EL (cell line): Measurements from ENCODE around the gene STARD4.

Experiments used
- DNase-seq: peaks from one replicate; pipeline ENCODE4 v3.0.0-alpha.2; 2016

Gene STARD4

DNA sequence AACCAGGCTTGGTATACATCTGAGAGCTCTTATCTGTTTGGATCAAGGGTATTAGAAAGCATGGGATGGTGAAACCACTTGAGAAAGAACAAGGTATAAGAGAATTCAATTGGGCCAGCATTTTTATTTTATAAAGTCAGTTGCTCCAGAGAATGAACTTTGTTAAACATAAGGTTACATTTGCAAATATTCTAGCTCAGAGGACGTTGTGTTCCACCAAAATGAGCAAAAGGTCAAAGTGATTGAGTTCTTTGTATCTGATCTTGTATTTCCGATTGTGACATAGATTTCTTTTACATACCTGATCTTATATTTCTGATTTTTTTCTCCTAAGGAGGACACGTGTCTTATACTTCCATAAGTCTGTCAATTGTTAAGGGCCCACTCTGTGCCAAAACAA is 8.6 kb upstream of the STARD4 start:
- DNase-seq: no peak

DNA sequence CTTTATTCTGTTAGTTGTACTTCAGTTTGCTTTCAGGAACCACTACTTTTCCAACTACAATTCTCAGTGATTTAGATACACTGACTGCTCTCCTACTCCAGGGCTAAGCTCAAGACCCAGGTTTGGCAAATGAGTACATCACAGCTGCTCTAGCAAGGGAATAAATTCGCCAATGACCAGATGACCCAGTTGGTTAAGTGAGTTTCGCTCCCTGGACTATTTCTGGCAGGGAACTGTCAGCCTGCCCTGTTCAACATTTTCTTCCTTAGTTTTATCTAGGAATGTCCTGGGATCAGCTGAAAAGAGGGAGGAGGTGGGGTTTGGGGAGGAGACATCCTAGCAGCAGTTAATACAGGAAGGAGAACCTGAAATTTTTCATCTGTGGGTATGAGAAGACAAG is 6.4 kb upstream of the STARD4 start:
- no peak for DNase-seq

DNA sequence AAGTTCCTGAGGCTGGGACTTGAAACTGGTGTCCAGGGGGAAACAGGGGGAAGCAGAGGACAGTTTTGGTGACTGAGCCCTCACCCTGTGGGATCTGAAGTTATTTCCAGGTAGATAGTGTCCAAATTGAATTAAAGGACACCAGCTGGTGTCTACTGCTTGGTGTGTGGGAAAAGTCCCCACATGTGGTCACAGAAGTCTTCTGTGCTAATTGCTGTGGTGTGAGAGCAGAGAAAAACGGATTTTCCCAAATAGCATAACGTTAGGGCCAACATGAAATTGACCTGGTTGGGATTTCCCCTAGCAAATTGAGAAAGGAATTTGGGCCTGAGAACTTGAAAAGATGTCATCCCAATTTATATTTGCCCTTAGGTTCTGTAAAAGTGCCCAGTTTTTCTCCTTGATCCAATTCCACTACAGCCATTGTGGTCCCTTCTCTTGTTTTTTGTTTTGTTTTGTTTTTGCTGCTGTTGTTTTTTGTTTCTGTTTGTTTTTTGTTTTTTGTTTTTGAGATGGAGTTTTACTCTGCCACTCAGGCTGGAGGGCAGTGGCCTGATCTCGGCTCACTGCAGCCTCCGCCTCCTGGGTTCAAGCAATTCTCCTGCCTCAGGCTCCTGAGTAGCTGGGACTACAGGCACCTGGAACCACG is 5.6 kb upstream of the STARD4 start:
- no peak for DNase-seq

DNA sequence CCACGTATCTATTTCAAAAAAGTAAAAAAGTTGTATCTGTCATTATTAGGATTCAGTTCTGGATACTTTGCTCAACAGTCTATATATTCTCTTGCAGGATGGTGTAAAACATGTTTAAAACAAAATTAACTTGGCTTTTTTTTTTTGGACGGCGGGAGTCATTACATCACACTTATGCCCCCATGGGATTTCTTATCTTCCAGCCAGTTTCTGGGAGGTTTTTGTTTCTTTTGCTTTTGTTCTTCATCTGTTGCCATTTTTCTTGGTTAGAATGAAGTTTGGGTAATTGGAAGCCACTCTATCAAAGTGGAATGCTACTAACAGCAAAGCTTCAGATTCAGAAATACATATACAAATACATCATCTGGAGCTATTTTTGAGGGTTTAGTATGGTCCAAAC is 1.8 kb upstream of the STARD4 start:
- DNase-seq: no peak

DNA sequence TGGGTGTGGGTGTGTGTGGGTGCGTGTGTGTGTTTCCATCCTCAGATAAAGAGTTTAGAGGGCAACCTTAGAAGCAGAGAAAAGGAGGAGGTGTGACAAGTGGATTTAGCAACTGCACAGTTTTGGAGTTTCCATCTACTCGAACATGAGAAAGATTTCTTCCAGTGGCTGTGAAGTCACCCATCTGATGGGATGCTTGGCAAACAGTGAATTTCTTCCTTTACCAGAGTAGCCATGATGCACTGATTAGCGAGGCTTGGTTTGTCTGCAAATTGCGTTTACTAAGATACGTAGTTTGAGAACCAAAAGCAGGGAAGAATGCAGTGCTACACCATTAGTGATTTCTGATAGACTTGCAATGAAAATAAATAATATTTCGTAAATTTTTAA is 791 bp upstream of the STARD4 start:
- DNase-seq: no peak

DNA sequence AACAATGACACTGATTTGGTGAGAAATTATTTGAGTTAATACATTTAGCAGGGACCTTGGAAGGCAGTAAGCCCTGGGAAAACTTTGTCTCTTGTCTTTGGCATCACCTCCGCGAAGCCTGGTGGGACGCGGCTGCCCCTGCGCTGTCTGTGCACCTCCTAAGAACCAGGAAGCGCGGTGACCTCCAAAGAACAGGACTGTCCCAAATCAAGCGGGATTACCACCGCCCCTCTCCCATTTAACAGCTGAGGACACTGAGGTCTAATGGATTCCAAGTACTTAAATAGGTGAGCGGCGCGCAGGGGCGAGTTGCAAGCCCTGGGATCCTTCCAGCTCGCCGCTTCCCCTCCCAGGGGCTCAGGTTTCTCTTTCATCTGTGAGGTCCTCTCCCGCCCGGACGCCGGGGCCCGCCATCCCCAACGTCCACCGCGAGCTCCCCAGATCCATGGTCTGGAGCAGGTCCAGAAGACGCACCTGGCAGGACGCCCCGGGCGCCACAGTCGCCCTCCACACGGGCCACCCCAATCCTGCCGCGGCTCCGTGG is 432 bp downstream of the STARD4 start:
- DNase-seq: peak; percentile 43

DNA sequence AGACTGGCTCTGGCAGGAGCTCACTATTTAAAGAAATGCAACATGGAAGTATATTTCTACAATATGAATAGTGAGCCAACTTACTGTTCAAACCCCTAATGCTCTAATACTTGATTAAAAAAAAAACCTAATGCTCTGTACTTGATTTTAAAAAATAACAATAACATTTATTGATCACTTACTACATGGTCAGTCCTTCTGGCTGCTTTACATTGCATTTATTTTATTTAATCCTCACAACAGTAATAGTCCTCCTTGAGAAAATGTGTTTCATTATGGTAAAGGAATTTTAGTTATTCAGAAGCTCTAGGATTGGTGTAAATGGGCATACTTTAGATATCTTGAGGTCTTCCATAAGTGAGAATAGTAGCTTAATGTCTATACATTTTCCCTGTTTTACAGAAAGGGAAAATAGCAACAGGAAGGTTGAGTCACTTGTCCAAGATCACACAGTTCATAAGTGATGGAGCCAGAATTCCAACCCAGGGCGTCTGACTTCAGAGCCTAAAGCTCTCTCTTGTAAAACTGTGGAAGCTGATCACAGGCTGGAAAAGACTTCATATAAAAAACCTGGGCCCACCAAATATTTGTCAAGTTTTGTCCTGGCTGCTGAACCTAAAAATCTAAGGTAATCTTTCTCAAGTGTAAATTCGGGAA is 1.0 kb downstream of the STARD4 start:
- peak; percentile 40 for DNase-seq

DNA sequence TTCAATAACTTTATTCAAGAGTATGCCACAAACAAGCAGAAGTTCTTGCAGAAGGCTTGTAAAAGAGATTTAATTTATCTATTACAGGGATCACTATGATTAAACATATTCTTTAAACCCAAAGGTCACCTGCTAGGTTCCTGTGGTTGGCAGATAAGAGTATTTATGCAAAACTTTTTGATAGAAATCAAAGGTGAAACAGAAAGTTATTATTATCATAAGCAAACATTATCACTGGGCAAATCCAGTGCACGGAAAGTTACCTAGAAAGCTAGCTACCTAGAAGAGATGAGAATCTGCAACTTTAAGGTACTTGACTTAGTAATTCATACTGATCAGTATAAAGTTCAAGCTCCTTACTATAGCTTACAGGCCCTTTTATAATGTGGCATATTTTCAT is 3.2 kb downstream of the STARD4 start:
- no peak for DNase-seq

DNA sequence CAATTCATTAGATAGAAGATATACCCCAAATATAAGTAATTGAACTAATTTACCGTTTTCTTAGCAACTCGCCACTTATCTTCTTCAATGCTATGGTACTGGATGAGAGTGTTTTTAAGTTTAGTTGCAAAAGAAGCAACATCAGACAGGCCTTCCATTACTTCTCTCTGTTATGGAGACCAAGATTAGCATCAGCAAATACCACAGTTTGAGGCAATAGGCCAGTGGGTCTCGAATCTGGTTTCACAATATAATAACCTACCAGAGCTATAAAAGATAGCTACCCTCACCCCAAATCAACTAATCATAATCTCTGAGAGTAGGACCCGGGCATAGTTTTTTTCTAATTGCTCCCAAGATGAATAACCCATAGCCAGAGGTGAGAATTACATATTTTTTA is 5.1 kb downstream of the STARD4 start:
- DNase-seq: no peak

DNA sequence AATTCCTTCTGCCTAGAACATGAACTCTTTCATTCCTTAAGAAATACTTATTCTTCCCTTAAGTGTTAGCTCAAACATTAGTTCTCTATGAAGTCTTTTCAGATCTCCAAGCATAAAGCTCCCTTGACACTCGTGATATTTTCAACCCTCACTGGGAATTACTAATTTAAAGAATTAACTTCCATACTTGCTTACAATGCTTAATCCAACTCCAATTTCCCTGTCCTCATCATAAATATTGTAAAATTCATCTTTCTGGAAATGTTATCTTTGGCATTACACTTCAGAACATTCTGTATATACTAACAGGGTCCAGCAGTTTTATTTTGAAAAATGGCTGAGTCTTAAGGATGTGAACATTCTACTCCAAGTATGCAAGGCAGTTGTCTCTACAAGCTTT is 7.2 kb downstream of the STARD4 start:
- no peak for DNase-seq

DNA sequence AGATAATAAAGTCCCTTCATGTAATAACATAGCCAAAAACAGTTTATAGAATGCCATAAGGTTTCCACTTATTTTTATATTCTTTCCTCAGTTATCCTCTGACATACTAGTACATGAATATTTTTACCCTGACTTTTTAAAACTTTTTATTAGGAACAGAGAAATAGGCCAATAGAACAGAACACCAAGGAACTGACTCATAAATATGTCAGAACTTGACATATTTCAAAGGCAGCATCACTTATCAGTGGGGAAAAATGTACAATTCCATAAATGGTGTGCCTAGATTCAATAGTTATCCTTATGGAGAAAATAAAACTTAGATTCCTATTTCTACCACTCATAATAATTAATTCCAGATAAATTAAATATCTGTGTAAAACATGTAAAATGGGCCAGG is 9.4 kb downstream of the STARD4 start:
- DNase-seq: peak; percentile 30

DNA sequence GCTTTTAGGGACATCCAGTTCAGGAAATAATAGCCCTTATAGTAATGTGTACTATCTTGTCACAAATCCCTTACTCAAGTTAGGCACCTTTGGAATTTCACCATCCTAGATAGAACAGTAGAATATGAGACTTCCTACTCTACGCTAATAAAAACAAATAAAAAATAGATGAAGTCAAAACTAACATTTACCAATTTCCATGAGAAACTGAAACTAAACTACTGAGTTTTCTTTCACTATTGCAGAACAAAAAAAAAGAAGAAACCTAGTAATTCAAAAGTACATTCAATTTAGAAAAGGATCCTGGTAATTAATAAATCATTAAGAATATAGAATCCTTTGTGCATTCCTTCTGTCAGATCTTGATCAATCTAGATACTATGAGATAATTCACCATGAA is 14.0 kb downstream of the STARD4 start:
- DNase-seq: no peak

DNA sequence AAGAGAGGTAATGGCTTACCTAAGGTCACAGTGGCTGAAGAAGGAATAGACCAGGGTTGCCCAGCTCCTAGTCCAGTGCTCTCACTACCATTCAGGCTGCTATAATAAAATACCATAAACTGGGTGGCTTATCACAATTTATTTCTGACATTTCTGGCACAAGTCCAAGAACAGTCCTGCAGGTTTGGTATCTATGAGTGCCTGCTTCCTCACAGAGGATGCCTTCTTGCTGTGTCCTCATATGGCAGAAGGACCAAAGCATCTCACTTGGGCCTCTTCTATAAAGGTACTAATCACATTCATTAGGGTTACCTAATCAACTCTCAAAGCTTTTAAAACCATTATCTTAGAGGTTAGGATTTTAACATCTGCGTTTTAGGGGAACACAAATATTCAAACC is 17.2 kb downstream of the STARD4 start:
- DNase-seq: no peak

DNA sequence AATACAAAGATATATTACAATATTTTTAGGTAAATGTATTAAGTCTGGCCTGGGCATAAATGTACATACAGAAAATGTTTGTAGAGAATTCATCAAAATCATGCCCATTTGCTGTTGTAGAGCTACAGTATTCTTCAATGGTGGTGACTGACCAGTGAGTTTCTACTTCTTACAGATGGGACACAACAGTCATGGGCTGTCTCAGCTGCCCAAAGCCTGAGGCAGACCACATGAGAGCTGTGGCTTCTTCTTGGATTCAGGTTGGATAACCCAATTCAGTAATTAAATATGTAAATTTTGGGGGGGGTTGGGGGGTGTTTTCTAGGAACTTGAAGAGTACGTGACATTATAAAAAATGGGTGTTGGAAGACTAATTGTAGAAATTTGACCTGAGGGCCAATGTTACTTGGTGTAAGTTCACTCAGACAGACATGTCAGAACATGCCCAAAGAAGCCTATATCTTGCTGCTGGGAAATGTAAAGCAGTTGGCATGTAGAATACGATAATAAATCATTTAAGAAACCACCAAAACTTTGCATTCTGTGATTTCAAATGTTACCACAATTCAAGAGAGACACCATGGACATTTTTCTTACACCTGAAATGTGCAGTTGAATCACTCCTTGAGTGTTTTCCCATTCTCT is 17.9 kb downstream of the STARD4 start:
- DNase-seq: no peak

DNA sequence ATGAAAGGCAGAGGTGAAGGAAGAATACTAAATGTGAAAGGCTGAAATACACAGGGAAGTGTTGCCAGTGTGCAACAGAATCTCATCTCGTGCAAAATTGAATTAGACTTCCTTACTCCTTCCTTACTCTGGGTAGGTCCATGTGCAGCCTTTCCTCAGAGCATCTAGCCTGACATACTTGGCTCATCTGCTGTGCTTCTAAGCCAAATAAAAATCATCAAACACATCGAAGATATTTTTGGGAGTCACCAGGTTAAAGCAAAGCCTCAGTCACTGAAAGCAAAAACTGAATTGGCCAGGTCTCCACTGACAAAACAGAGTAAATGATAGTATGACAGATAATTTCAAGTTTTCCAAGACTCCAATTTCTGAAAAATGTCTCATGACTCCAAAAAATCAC is 19.3 kb downstream of the STARD4 start:
- no peak for DNase-seq

DNA sequence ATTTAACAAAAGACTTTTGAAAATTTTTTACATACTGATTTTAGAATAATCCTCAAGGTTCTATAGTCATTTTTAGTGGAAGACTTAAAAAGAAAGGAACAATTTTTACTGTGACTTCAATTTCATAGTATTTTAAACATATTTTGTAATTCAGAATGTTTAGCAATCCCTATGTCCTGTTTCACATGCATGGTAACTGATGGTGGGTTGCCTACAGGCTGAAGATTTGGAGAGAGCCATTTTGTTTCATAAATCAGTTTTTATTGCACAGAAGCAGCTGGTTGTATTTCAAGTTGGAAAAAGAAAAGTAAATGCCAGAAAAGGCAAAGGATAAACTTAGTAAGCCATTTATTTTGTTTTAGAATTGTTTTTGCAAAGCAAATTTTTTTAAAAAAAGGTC is 24.0 kb downstream of the STARD4 start:
- DNase-seq: no peak

DNA sequence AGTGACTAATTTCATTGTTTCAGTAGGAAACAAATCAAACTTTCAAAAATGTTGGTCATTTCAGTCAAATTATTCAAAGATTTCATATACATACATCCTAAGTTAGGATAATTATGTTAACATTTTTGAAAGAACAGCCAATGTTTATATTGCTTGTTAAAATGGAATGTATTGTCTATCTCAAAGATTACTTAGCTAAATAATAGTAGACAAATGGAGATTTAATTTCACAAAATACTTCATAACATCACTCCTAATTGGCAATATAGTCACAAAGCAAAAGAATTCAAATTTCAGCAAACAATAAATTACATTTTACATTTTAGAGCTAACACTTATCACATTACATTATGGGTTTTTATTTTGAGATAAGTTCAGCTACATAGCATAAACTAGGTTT is 25.4 kb downstream of the STARD4 start:
- DNase-seq: no peak

DNA sequence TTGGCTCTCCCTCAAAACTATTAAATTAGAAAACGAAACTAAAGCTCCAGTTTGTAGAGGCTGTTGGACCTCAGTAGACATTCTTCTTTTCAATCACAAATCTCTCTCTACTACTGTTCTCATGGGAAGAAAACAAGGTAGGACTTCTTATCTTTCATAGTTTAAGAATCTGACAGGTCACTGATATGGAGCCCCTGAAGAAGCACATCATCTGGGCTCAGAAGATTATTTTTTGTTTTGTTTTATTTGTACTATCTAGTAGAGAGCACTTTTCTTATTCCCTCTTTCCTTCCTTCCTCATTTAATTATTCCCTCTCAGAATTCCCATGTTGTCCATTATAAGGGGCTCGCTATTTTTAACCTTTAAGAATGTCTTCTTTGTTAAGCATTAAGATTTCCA is 26.3 kb downstream of the STARD4 start:
- DNase-seq: no peak

DNA sequence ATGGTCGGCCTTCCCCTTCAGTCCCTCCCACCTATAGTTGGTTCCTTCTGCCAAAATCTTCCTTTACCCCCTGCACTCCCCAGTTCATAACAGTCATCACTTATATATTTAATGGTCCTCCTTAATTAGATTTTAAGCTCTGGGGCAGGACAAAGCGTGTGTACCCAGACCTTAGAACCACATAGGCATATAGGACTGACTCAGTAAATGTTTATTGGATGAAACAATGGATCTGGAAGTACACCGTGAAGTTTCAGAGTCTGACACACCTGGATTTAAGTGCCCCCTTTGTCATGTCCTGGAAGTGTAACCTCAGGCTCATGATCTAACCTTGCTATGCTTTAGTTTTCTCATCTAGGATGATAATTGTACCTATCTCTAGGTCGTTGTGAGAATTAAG is 32.0 kb downstream of the STARD4 start:
- no peak for DNase-seq

DNA sequence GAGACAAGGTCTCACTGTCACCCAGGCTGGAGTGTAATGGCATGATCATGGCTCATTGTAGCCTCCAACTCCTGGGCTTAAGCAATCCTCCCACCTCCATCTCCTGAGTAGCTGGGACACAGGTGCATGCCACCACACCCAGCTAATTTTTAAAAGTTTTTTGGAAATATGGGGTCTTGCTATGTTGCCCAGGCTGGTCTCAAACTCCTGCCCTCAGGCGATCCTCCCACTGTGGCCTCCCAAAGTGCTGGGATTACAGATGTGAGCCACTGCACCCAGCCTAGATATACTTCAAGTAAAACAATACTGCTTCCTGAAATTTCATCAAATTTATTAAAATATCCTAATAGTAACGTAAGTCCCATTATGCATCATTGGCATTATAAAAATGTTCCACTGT is 33.4 kb downstream of the STARD4 start:
- DNase-seq: no peak

DNA sequence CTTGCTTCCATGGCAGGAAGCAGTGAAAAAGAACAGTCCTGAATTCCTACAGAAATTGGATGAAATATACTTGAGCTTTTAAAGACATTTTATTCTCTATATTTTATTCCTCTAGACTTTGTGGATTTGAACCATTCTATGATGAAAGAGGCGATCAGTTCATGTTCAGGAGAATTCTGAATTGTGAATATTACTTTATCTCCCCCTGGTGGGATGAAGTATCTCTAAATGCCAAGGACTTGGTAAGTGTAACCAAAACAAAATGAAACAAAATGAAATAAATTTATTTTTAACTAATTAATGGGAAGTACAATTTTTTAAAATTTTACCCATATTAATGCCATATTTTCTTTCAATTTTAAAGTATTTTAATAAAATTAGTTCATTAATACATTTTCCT is 34.1 kb downstream of the STARD4 start:
- no peak for DNase-seq

DNA sequence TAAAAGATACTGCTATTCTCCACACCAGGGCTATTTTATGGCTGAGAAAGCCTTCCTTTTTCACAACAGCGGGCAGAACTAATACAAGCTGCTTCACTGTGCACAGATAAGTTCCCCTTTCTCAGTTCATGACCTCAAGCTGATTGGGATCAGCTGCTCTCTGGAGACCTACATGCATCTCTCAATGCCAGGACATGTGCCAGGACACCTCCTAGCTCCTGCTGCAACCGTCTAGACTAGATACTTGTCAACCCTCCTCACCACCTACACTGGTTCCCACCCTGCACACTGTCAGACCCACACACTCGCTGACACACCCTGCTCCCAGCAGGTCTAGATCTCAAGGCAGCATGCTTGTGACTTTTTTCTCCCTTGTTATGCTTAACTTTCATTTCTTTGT is 39.8 kb downstream of the STARD4 start:
- no peak for DNase-seq

DNA sequence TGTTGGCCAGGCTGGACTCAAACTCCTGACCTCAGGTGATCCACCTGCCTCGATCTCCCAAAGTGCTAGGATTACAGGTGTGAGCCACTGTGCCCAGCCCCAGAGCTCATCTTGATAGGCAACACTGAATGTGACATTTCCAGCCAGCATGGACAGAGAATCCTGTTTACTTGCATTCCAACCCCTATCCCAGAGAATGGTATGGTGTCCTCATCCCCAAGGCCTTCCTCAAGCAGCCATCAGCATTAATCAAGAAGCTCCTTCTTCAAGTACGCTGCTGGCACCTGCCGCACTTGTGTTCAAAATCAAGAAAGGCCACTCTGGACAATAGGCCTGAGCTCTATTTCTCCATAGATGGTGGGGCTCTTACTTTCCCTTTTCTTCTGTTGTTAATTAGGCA is 40.2 kb downstream of the STARD4 start:
- DNase-seq: no peak

DNA sequence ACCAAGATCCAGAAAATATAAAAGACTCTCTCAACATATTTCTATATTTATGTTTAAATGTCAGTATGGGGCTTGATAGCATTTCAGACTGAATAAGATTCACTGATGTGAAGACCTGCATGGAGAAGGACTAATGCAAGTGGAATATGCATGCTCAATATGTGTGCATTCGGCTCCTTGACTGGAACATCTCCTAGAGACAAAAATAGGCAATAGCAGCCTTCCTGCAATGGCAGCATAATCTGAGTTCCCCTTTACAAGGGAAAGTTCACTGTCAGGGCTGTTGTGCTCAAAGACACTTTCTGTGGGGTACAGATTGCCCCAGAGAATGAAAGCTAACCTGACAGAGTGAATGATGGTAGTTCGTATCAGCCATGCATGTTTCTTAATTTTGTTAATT is 42.4 kb downstream of the STARD4 start:
- no peak for DNase-seq
